Measurements from ENCODE around the gene ZNHIT2. TPM values are rescaled to one million over a fixed set of nuclear protein-coding genes. Genes with fewer than 3 reads are reported as not detected.

ZNHIT2 gene
- total RNA-seq, 2 experiments from 2014 or later, result 11.5 to 12.7 TPM

- DNase-seq, result no peak
- POLR2A ChIA-PET, result interaction anchor here (1.2 kb wide), 2 partner anchors 8 to 10 kb away, joined by 3 to 5 read pairs; partner anchors contain the start of gene CDCA5
- CTCF ChIA-PET, result interaction anchor here (1.0 to 1.2 kb wide), 3 partner anchors 58 to 107 kb away, joined by 3 to 4 read pairs (median 3); partner anchors contain the start of gene ARL2
- Mint-ChIP-seq H3K27me3 (no peaks in the 10 kb centered on the region), H3K4me3 (no peak overlapping the region), H3K9me3 (no peaks in the 10 kb centered on the region), H3K27ac (no peak overlapping the region), H3K36me3 (ENCODE audit: low read depth) (peaks cover 12% of the 10 kb centered on the region), H3K4me1 (ENCODE audit: low read depth) (peaks cover 3% of the 10 kb centered on the region)
- no peak for TF ChIP-seq CTCF (IDR thresholded peaks at IDR 0.05)
- no peak for ATAC-seq
- intact Hi-C loops (cut with micrococcal nuclease), result no loop called here
Observed at GRCh38 chr11:65072631-65072966, 44.9 kb downstream of the ZNHIT2 start.

- ChIA-PET CTCF (interaction anchor here (1.0 to 1.2 kb wide), 3 partner anchors 58 to 108 kb away, joined by 3 to 4 read pairs (median 3); partner anchors contain the start of gene ARL2), POLR2A (interaction anchor here (1.2 kb wide), 2 partner anchors 8 to 11 kb away, joined by 3 to 5 read pairs; partner anchors contain the start of gene CDCA5)
- DNase-seq (no peak), ATAC-seq (no peak)
- no peak for TF ChIP-seq CTCF (IDR thresholded peaks at IDR 0.05)
- Mint-ChIP-seq H3K36me3 (ENCODE audit: low read depth) (peaks cover 6% of the 10 kb centered on the region), H3K9me3 (no peaks in the 10 kb centered on the region), H3K27me3 (no peaks in the 10 kb centered on the region), H3K4me1 (ENCODE audit: low read depth) (peaks cover 2% of the 10 kb centered on the region), H3K27ac (no peak overlapping the region), H3K4me3 (no peak overlapping the region)
- intact Hi-C loops (cut with micrococcal nuclease), result no loop called here
Observed at GRCh38 chr11:65071907-65072630, 45.4 kb downstream of the ZNHIT2 start.

GRCh38 chr11:65069217-65069616 lies 48.3 kb downstream of the ZNHIT2 start:
- TF ChIP-seq CTCF (IDR thresholded peaks at IDR 0.05), result no peak
- Mint-ChIP-seq H3K4me3 (no peak overlapping the region), H3K4me1 (ENCODE audit: low read depth) (peaks cover 2% of the 10 kb centered on the region), H3K9me3 (no peaks in the 10 kb centered on the region), H3K27me3 (no peaks in the 10 kb centered on the region), H3K36me3 (ENCODE audit: low read depth) (no peaks in the 10 kb centered on the region), H3K27ac (no peak overlapping the region)
- POLR2A ChIA-PET, result interaction anchor here (1.5 kb wide), 1 partner anchor 8 kb away, joined by 3 read pairs; no protein-coding TSS in a partner anchor
- ATAC-seq (no peak), DNase-seq (no peak)
- intact Hi-C loops (cut with micrococcal nuclease), result no loop called here
- CTCF ChIA-PET, result interaction anchor here (0.8 to 1.0 kb wide), 2 partner anchors 14 to 287 kb away, joined by 3 to 5 read pairs; no protein-coding TSS in a partner anchor

GRCh38 chr11:65067446-65067845 lies 50.1 kb downstream of the ZNHIT2 start:
- no peak for DNase-seq
- Mint-ChIP-seq H3K27me3 (no peaks in the 10 kb centered on the region), H3K27ac (no peak overlapping the region), H3K36me3 (ENCODE audit: low read depth) (no peaks in the 10 kb centered on the region), H3K4me3 (no peak overlapping the region), H3K9me3 (no peaks in the 10 kb centered on the region), H3K4me1 (ENCODE audit: low read depth) (peaks cover 2% of the 10 kb centered on the region)
- CTCF ChIA-PET, result no interaction called here
- intact Hi-C loops (cut with micrococcal nuclease), result no loop called here
- ATAC-seq, result no peak
- POLR2A ChIA-PET, result no interaction called here
- no peak for TF ChIP-seq CTCF (IDR thresholded peaks at IDR 0.05)

GRCh38 chr11:65066805-65067291 lies 50.7 kb downstream of the ZNHIT2 start:
- CTCF ChIA-PET, result no interaction called here

More at GRCh38 chr11:65066805-65067291, 50.7 kb downstream of the ZNHIT2 start:
- H3K36me3 Mint-ChIP-seq (ENCODE audit: low read depth), result no peaks in the 10 kb centered on the region
- ATAC-seq, result no peak
- H3K27me3 Mint-ChIP-seq, result no peaks in the 10 kb centered on the region
- intact Hi-C loops (cut with micrococcal nuclease), result no loop called here
- POLR2A ChIA-PET, result interaction anchor here (2.0 kb wide), 1 partner anchor 11 kb away, joined by 6 read pairs; no protein-coding TSS in a partner anchor
- H3K27ac Mint-ChIP-seq, result no peak overlapping the region
- DNase-seq, result no peak
- peaks cover 2% of the 10 kb centered on the region for H3K4me1 Mint-ChIP-seq (ENCODE audit: low read depth)
- no peak overlapping the region for H3K4me3 Mint-ChIP-seq
- no peak for TF ChIP-seq CTCF (IDR thresholded peaks at IDR 0.05)
- H3K9me3 Mint-ChIP-seq, result no peaks in the 10 kb centered on the region
